GM11168 (cell line): ENCODE measurements around the gene INPP5F.

Experiments used
- in situ Hi-C: fragments of 300-500 bp; cut with MboI; formaldehyde crosslinking; loops from one replicate; pipeline ENCODE4 v1.12.0; 2022; ENCODE audit warnings: low sequenced_read_pairs; ENCODE audit not compliant: unreplicated experiment

The INPP5F gene

DNA sequence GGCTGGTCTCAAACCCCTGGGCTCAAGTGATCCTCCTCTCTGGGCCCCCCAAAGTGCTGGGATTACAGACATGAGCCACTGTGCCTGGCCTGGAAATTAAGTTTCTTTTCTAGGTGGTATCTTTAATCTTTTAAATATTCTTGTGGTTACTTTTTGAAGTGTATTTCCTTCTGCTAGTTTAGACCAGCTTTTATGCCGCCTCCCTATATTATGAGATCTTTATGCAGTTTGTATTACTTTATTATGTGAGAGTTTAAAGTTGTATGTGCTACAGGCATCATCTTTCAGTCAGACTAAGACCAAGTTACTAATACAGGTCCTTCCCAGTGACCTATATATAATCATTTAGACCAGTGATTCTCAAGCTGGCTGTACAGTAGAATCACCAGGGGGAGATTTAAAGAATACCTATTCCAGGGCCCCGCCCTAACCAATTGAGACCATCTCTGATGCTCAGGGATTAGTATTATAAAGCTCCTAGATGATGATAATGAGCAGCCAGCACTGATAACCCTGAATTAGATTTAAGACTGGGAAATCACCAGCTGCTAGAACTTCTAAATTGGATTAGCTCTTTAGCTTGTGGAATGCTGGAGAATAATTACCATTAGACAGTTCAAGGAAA lies 11.3 kb downstream of the INPP5F start:
- in situ Hi-C loops, result loop anchor here (10.0 kb wide), 1 partner anchor 52 kb away; no protein-coding TSS in a partner anchor

DNA sequence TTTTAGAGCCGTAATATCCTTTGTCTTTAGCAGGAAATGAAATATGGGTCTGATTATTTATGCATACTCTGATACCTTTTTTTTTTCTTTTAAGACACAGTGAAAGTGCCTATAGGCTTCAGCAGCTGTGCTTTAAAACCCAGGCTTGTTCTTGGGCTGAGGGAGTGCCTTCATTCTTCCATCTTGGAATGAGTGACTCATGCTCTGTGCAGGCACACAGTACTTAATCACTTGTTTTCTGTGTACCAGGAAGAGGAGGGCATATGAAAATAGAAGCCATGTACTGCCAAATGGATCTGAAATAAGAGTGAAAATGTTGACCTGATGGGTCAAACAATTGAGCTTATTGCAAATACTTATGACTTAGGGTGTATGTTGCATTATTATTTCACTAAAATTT lies 12.0 kb downstream of the INPP5F start:
- in situ Hi-C loops, result loop anchor here (10.0 kb wide), 1 partner anchor 53 kb away; no protein-coding TSS in a partner anchor

DNA sequence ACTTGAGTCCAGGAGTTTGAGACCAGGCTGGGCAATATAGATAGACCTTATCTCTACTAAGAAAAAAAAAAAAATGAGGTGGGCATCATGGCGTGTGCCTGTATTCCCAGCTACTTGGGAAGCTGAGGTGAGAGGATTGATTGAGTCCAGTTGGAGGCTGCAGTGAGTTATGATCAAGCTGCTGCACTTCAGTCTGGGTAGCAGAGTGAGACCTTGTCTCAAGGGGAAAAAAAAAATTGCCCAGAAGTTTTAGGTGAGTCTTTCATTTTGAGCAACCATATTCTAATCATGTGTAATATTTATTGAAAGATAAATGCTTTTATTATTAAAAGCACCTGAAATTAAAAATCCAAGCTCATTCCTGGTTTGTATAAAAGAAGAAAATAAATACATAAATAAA lies 13.1 kb downstream of the INPP5F start:
- in situ Hi-C loops, result loop anchor here (10.0 kb wide), 1 partner anchor 54 kb away; no protein-coding TSS in a partner anchor

DNA sequence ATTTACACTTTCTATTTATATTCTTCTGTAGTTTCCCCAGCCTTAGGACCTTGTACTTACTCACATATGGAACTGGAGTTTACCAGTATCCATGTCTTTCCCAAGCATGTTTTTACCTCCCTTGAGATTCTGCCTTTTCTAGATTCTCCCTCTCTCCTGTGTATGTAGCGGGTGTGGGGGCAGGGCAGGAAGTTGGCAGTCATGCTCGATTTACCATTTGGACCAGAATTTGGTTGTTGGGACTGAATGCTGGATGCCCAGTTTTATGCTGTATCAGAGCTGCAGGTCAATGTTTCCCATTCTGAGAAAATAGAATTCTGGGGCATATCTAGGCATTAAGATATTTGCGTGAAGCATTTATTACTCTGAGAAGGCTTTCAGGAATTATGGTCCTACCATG lies 14.2 kb downstream of the INPP5F start:
- in situ Hi-C loops, result no loop called here

DNA sequence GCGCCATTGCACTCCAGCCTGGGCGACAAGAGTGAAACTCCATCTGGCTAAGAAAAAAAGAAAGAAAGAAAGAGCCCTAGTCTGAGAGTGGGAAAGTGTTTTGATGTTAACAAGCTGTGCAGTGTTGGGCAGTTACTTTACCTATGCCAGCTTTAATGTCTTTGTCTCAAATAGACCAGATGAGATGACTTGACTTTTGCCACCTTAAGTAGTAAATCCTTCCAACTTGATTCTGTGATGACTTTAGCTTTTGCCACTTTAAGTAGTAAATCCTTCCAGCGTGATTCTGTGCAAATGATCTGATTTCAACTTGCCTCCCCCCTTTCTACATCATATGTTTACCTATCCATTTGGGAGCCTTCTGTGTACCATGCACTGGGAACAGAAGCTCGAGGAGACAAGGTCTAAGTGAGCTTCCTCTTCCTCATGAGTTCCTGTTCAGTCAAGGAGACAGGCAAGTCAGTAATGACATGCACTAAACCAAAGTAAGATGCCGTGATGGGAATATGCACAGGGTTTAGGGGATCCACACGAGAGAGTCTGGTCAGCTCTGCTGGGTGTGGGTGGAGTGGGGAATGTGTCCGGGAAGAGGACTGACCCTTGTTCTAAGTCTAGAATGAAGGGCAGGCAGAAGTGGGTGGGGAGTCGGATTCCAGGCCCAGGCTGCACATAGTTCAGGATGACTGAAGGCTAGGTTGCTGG lies 17.2 kb downstream of the INPP5F start:
- in situ Hi-C loops, result no loop called here

DNA sequence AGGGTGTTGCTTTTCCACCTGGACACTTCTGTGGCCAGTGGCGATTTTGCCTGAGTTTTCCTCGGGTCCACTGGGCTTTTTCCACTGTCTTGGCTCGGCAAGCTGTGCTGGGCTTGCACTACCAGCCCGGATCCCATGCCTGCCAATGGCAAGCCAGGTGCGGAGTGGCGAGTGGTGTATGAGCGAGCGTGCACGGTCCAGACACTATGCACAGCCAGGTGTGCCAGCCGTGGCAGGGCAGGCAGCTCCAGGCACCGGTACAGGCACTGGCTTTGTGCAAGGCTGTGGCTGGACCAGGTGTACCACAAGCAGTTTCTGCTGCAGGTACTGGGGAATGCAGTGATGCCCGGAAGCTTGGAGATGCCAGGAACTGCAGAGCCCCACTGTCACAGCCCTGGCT lies 22.1 kb downstream of the INPP5F start:
- in situ Hi-C loops, result no loop called here

DNA sequence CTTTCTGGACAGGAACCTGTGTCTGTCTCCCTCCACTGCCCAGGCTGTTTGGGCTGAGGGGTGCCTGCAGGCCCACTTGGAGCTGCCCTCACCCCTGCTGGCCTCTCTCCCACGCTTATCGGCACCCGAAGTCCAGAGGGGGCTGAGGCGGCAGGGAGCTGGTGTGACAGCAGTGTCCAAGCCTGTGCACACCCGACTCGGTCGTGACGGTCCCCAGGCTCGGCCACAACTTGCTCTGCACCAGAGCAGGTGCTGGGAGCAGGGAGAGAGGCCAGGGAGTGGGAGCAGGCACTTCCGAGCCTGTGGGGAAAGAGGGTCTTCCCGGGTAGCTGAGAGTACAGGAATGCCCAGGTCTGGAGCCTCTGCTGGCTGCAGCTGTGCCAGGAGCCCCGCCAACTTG lies 23.0 kb downstream of the INPP5F start:
- in situ Hi-C loops, result no loop called here

DNA sequence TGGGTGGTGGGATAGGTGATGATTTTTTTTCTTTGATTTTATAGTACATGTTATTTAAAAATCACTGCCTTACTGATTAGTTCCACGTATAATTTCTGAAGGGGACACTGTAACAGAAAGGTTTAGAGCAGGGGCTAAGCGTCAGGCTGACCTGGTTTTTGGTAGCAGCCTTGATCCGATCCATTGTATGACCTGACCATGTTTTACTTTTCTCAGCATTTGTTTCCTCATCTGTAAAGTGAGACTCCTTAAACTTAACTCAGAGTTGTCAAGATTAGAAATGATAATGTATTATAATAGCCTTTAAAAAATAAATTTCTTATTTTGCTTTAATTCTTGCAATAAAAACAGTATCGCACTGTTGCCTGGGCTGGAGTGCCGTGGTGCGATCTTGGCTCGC lies 23.6 kb downstream of the INPP5F start:
- in situ Hi-C loops, result no loop called here

DNA sequence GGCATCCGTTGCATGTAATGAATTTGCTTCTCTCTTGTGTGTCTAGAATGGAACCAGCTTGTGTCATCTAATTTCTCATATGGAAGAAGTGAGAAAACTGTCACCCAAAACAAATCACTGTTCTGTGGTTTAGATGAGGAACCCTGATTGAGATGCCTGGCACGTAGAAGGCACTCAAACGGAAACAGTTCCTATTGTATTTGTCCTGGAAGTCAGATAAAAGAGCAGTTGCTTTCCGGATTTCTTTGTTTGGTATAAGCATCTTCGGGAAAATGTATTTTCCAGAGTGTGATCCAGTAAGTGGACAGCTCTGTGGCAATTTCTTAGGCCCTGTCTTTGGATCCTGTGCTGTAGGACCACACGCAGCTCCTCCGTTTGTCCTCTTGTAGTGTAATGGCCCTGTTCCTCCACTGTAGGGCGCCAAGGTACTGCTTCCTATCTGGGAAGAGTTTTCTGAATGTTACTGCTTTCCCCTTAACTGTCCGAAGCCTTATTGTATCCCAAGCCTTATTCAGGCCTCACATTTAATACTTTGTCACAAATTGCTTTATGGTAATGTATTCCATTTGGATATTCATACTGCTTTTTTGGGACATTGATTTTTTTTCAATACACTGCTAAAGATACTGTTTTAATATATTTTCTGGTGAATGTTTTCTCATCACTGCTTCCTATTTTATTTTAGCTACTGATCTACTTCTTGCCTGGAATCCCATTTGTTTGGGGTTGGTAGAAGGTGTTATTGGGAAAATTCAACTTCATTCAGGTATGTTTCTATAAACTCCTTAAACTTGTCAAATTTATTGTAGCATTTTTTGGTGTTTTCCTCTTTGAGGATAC lies 24.8 kb downstream of the INPP5F start:
- in situ Hi-C loops, result loop anchor here (10.0 to 25.0 kb wide), 2 partner anchors 104 to 587 kb away; no protein-coding TSS in a partner anchor

DNA sequence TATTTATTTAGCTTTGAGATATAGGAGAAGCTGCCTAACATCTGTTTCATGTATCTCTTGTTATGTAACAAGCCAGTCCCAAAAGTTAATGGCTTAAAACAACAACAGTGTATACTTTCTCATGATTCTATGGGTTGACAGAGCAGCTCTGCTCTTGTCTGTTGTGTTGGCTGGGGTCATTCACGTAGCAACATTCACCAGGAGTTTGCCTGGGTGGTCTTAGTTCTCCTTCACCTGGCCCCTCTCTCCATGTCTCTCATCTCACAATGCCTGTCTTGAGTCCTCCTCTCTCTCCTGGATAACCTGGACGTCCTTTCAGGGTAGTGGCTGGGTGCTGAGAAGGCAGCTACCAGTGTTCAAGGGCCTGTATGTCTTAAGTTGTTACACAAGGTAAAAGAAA lies 27.5 kb downstream of the INPP5F start:
- in situ Hi-C loops, result loop anchor here (10.0 to 25.0 kb wide), 2 partner anchors 101 to 584 kb away; no protein-coding TSS in a partner anchor

DNA sequence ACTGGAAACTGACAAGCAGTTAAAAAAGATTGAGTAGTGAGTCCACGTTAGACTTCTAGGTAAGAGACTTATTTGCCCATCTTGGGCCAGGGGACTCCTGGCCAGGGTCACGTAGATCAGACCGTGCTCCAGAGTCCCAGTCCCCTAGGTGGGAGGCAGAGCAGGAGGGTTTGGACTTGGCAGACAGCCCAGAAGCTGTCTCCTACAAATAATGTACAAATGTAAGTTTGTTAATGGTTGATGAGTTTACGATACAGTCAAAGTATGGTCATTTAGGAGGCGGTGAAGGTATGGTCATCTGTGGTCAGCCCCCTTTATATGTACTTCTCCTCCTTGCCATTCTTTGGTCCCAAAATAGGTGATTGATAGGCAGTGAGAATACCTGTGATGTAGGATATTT lies 28.2 kb downstream of the INPP5F start:
- in situ Hi-C loops, result loop anchor here (10.0 to 25.0 kb wide), 2 partner anchors 101 to 583 kb away; no protein-coding TSS in a partner anchor

DNA sequence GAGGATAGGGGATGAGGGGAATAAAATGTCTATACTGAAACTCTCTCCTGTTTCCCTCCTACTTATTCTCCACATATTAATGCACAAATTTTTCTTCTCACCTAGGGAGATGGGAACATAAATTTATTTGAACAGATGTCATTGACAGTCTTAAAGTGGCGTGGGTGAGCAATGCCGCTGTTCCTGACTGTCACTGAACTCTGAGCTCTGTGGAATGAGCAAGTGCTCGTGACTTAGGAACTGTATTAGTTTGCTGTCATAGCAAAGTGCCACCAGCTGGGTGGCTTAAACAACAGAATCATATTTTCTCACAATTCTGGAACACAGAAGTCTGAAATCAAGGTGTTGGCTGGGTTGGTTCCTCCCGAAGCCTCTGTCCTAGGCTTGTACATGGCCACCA lies 29.1 kb downstream of the INPP5F start:
- in situ Hi-C loops, result loop anchor here (10.0 to 25.0 kb wide), 2 partner anchors 100 to 582 kb away; no protein-coding TSS in a partner anchor

DNA sequence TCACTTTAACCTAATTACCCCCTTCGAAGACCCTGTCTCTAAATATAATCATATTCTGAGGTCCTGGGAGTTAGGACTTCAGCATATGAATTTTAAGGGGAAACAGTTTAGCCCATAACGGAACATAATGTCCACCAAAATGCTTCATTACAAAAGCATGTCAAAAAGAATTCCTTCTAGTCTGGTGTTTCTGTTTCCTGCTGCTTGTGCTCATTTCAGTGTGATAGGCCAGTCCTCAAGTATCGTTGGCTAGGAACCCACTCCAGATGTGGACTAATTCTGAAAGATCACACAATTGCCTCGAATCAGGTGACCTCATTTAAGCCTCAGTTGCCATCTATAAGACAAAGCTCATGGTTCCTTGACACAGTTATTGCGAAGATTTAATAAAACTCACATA lies 29.6 kb downstream of the INPP5F start:
- in situ Hi-C loops, result loop anchor here (10.0 to 25.0 kb wide), 2 partner anchors 99 to 582 kb away; no protein-coding TSS in a partner anchor

DNA sequence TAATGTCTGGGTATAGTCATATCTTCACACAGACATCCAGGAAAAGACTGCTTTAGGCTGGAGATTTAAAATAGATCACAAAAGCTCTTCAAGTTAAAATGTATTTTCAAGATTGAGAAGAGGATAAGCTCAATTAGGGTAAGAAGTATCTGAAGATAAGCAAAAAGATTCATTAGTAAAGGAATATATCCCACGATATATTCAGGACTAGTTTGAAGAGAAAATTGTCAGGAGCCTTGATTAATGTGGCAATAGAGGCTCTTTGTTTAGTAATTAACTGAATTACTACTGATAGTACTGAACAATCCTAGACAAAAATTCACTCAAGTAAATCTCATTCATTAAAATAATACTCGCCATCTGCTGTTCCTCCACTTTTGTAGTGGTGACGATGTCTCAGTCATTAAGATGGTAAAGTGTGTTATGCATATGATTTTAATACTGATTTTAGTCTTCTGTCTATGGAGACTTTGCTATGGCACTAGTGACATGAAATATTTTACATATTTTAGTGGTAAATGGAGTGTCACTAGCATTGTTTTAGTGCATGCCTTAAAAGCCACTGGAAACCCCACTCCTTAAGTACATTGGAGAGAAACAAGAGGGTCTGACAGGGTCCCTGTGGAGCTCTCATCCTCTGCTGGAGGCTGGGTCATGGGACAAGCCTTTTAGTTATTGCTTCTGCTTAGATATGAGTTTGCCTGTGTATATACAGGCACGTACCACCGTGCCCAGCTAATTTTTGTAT lies 32.8 kb downstream of the INPP5F start:
- in situ Hi-C loops, result loop anchor here (10.0 to 25.0 kb wide), 2 partner anchors 96 to 579 kb away; no protein-coding TSS in a partner anchor

DNA sequence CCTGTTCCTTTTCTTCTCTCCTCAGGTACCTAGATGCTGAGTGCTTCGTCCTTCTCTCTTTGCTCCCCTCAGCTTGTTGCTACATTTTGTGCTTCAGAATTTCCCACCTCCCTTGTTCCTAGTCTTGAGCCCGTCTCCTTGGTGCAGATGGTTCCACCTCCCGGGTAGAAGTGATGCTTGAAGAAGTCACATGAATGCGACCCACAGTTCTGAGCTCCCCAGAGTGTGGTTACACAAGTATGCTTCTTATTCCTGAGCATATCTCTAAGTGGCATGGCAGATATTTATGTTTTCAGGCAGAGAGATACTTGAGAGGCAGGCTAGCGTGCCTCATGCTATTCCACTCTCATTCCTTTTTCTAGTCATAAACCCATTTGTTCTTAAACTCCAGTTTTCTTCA lies 34.0 kb downstream of the INPP5F start:
- in situ Hi-C loops, result loop anchor here (10.0 to 25.0 kb wide), 2 partner anchors 95 to 577 kb away; no protein-coding TSS in a partner anchor

DNA sequence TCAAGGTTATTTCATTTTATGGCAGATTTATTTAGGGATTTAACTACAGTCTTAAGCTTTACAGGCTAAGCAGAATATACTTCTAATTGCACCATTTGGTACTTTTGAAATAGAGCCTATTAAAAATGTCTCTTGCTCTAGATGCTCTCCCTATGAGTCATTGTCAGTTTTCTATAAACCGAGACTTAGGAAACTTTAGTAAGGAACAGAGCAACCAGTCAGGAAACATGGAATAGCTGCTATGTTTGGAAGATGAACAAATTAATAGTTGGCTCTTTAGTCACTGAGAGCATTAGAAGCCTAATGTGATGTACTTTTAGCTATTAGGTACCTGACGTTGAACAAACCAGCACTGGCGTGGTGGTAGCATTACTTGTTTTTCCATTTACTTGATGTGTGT lies 35.3 kb downstream of the INPP5F start:
- in situ Hi-C loops, result loop anchor here (25.0 kb wide), 1 partner anchor 576 kb away; no protein-coding TSS in a partner anchor

DNA sequence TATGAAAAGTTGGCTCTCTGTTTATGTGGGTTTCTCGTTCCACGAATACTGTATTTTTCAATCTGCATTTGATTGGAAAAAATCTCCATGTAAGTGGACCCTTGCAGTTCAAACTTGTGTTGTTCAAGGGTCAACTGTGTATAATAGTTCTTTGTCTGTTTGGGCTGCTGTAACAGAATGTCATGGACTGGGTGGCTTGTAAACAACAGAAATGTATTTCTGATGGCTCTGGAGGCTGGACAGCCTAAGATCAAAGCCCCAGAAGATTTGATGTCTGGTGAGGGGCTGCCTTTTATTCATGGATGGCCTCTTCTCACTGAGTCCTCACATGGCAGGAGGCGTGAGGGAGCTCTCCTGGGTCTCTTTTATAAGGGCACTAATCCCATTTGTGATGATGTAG lies 36.2 kb downstream of the INPP5F start:
- in situ Hi-C loops, result loop anchor here (25.0 kb wide), 1 partner anchor 575 kb away; no protein-coding TSS in a partner anchor

DNA sequence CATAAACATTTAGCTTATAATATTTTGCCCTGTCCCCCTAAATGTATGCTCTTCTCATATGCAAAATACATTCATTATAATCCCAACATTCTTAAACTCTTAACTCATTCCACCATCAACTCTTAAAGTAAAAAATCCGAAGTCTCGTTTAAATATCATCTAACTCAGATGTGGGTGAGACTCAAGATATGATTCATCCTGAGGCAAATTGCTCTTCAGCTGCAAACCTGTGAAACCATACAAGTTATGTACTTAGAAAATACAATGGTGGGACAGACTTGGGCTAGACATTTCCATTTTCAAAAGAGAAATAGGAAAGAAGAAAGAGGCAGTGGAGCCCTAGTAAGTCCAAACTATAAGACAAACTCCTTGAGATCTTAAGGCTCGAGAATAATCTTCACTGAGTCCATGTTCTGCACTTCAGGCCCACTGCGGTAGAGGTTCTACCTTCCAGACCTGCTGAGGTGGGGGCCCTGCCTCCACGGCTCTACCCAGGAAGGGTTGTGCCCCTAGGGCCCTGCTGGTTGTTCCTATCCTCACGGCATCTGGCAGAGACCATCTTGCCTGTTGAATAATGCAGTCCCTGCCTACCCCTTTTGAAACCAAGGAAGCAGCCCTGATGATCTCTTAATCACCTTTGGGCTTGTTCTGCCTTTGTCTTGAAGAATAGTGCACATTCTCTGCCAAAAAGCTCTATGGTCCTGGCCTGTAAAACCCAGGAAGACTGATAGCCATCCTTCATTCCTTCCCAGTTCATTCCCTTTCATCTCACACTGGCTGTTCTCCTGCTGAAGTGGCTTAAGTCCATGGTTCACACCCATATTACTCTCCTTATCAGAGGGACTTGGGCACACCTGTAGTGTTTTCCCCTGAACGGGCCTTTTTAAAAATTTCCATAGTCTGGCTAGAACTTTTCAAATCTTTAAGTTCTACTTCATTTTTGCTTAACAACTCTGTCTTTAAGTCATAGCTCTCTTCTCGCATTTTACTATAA lies 37.3 kb downstream of the INPP5F start:
- in situ Hi-C loops, result loop anchor here (25.0 kb wide), 1 partner anchor 574 kb away; no protein-coding TSS in a partner anchor
